Putamen (tissue), 1 donor: ENCODE data around the gene FAM118A.
"Not testable (repeated sequence)": the region's sequence is repeated elsewhere in the genome, so short reads cannot be mapped to it uniquely, and the experiment has no call there.

Experiments
- DNase-seq: peaks from one replicate; pipeline ENCODE4 v3.0.0-alpha.2; 2016; ENCODE audit warnings: low spot score

The FAM118A gene

DNA sequence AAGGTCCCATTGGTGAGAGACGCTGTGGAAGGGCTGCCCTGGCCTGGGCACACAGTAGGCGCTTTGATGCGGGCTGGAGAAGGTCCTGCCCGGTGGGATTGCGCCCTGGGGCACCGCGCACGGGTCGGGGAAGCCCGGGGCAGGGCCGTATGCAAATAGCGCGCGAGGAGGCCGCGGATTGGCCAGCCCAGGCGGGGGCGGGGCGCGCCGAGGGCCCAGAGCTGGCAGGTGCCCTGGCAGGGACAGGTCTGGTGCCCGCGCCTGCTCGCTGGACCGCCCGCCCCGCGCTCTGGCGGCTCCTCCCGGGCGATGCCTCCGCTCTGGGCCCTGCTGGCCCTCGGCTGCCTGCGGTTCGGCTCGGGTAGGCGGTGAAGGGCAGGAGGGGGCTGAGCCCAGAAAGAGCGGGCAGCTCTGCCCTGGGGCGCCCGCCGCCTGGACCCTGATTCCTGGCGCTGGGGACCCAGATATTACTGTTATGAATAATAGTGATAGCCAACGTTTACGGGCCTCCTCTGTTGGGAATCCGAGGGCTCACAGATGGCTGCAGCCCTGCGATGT is 24.9 kb upstream of the FAM118A start, which contains the start of gene UPK3A:
TSS of gene UPK3A (plus strand) at position 245 of the 558 bp plus-strand sequence. CDS start at position 310, 65 bp downstream.
- no peak for DNase-seq

DNA sequence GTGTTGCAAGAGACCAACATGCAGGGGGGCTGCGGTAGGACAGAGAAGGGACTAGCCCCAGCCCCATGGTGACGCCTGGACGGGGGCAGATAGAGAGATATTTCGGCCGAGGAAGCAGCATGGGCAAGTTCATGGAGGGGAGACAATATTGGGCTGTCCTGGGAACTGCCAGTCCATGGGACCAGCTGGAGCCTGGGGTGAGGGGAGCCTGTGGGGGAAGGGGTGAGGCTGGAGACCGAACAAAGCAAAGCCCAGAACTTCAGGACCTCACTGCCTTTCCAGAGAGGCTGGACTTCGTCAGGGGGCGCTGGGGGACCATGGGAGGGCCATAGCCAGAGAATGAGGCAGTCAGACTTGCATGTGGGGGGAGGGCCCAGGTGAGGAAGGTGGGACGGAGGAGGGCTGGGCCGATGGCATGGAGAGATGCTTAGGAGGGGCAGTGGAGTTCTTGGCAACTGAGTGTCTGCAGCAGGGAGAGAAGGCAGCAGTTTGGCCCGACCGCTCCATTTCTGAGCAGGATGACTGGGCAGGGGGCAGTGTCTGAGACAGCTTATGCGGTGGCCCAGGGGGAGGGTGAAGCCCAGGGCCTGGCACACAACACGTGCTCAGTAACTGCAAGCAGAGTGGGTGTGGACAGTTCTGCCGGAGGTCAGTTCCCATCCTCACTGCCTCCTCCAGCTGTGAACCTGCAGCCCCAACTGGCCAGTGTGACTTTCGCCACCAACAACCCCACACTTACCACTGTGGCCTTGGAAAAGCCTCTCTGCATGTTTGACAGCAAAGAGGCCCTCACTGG is 24.3 kb upstream of the FAM118A start:
- DNase-seq = no peak

DNA sequence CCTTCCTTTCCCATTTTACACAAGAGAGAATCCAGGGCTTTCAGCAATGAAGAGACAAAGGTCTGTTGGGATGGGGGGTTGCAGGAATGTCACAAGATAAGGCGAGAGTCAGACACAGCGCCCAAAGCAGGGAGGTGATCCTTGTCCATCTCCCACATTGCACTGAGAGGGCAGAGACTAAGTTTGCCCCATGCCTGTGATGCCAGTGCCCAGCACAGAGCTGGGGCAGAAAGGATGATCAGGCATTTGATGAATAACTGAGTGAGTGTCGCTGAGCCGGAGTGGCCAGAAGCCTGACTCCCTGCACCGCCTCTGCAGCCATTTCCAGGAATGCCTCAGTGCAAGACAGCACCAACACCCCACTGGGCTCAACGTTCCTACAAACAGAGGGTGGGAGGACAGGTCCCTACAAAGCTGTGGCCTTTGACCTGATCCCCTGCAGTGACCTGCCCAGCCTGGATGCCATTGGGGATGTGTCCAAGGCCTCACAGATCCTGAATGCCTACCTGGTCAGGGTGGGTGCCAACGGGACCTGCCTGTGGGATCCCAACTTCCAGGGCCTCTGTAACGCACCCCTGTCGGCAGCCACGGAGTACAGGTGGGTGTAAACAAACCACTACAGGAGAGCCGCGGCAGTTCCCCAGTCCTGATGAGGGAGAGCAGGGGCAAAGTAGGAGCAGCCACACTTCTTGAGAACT is 22.7 kb upstream of the FAM118A start:
- no peak for DNase-seq

- peak; percentile 61 for DNase-seq
These were observed 19.3 kb upstream of the FAM118A start for GRCh38 chr22:45290410-45290936.

DNA sequence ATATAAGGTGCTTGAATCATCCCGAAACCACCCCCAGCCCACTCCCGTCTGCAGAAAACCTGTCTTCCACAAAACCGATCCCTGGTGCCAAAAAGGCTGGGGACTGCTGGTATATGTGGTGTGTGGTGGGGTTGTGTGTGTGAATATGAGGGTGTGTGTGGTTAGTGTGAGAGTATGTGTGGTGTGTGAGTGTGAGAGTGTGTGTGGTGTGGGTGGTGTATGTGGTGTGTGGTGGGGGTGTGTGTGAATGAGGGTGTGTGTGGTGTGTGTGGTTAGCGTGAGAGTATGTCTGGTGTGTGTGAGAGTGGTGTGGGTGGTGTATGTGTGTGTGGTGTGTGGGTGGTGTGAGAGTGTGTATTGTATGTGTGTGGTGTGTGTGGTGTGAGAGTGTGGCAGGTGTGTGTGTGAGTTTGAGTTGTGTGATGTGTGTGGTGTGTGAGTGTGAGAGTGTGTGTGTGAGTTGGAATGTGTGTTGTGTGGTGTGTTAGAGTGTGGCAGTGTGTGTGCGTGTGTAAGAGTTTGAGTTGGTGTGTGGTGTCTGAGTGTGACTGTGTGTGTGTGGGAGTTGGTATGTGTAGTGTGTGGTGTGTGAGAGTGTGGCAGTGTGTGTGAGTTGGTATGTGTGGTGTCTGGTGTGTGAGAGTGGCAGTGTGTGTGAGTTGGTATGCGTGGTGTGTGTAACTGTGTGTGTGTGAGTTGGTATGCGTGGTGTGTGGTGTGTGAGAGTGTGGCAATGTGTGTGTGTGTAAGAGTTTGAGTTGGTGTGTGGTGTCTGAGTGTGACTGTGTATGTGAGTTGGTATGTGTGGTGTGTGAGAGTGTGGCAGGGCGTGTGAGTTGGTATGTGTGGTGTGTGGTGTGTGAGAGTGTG is 18.4 kb upstream of the FAM118A start:
- DNase-seq = no peak

- no peak for DNase-seq
These were observed 17.8 kb upstream of the FAM118A start for GRCh38 chr22:45291931-45292290.

DNA sequence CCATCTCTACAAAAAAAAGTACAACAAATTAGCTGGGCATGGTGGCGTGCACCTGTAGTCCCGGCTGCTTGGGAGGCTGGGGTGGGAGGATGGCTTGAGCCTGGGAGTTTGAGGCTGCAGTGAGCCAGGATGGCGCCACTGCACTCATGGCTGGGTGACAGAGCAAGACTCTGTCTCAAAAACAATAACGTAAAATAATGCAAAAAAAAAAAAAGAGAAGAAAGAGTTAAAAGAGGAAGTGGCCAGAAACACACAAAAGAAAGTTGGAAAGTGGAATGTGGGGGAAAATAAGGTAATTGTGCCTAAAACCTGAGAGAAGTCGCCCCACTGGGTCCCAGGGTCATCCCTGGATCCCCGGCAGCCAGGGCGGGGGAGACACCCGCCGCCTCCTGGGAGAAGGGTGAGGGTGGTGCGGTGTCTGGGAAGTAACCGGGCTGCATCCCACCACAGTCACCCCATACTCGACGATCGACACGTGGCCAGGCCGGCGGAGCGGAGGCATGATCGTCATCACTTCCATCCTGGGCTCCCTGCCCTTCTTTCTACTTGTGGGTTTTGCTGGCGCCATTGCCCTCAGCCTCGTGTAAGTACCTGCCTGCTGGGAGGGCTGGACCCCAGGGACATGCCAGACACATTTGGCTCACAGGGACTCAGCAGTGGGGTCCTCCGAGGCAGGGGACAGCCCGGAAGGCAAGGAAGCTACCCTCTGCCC is 16.8 kb upstream of the FAM118A start:
- no peak for DNase-seq

GRCh38 chr22:45294030-45294429 is 15.7 kb upstream of the FAM118A start:
- no peak for DNase-seq

GRCh38 chr22:45295004-45295403 is 14.7 kb upstream of the FAM118A start:
- not testable (repeated sequence) for DNase-seq

GRCh38 chr22:45295492-45295891 is 14.2 kb upstream of the FAM118A start:
- DNase-seq = no peak

DNA sequence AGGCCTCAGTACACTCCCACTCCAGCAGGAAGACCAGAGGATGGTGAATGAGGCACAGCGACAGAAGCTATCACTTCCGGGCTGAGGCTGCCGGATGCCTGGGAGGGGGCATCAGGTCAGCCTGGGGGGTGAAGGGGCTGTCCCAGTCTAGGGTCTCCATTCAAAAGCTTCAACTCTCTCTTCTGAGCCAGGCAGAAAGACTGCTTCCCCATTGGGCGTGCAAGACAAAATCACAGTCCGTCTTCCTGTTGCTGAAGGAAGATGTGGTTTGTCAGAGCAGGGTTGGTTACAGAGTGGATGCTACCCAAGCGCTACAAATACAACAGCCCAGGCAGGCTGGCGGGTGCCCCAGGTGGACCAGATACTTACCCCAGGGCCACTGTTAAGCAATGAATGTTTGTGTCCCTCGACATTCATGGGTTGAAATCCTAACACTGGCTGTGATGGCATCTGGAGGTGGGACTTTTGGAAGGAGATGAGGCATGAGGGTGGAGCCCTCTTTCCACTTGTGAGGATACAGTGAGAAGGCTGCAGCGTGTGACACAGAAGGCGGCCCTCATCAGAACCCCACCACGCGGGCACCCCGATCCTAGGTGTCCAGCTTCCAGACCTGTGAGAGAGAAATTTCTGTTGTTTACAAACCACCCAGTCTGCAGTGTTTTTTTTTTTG is 13.0 kb upstream of the FAM118A start:
- DNase-seq = no peak

GRCh38 chr22:45298934-45299505 is 10.7 kb upstream of the FAM118A start:
- no peak for DNase-seq

DNA sequence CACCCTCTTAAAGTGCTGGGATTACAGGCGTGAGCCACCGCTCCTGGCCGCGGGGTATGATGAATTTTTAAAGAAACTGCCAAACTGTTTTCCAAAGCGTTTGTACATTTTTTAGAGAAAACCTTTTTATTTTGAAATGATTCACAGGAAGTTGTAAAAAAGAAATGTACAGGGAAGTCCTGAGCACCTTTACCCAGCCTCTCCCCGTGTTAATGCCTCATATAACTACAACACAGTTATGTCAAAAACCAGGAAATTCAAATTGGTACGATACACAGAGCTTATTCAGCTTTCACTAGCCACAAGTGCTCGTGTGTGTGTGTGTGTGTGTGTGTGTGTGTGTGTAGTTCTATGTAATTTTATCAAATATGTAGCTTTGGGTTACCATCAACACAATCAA is 7.0 kb upstream of the FAM118A start:
- DNase-seq = no peak

DNA sequence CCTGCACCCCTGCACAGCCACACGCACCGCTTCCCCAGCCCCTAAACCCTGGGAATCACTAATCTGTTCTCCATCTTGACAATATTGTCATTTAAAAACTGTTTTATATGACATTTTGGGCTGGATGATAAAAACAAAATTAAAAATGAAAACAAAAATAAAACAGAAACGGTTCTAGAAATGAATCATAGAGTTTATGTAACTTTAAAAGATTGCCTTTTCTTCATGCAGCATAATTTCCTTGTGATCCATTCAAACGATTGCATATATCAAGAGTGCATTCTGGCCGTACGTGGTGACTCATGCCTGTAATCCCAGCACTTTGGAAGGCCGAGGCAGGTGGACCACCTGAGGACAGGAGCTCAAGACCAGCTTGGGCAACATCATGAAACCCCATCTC is 6.6 kb upstream of the FAM118A start:
- no peak for DNase-seq

GRCh38 chr22:45304971-45305370 is 4.8 kb upstream of the FAM118A start:
- no peak for DNase-seq

DNA sequence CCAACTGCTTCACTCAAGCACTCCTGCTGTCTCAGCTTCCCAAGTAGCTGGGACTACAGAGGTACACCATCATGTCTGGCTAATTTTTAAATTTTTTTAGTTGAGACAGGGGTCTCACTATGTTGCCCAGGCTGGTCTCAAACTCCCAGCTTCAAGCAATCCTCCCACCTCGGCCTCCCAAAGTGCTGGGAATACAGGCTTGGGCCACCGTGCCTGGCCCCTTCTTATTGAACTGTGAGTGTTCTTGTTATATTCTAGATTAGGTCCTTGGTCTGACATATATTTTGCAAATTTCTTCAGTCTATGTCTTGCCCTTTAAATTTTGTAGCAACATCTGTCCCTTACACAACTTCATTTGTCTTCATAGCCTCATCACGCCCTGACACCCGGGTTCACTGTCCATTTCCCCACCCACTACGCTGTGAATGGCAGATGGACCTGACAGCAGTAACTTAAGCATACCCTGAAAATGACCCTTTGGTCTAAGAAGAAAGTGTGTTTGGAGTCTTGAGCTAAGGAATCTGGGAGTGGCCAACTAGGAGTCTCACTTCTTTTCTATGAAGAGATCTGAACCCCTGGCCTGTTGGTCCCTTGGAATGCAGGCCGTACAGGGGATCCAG is 4.2 kb upstream of the FAM118A start:
- no peak for DNase-seq

- no peak for DNase-seq
These were observed 3.6 kb upstream of the FAM118A start for GRCh38 chr22:45306139-45306538.

- DNase-seq = no peak
These were observed 1.3 kb upstream of the FAM118A start for GRCh38 chr22:45308391-45308956.

- DNase-seq = no peak
These were observed 745 bp upstream of the FAM118A start for GRCh38 chr22:45308957-45309421.
